ENCODE data around the gene FIG4. TPM values are rescaled to one million over a fixed set of nuclear protein-coding genes. Genes with fewer than 3 reads are reported as not detected.

Gene FIG4
- total and polyA plus RNA-seq, 2 of the 13 experiments (the other 11 are each of a cell fraction or from before 2014, with no cell fraction given): 5.5 to 7.9 TPM

GRCh38 chr6:109705258-109705657 lies 14.2 kb downstream of the FIG4 start (continued):
- TF ChIP-seq SNAPC2 (CRISPR knock-in tag; IDR thresholded peaks at IDR 0.05): no peak
- no peak for TF ChIP-seq ZBTB34 (CRISPR knock-in tag; IDR thresholded peaks at IDR 0.05)
- TF ChIP-seq ZNF761 (CRISPR knock-in tag; conservative IDR thresholded peaks at IDR 0.05): no peak
- TF ChIP-seq HBP1 (CRISPR knock-in tag; IDR thresholded peaks at IDR 0.05; ENCODE audit: low read depth): no peak
- no peak for TF ChIP-seq HHEX (CRISPR knock-in tag; IDR thresholded peaks at IDR 0.05)
- TF ChIP-seq ZNF251 (CRISPR knock-in tag; IDR thresholded peaks at IDR 0.05): no peak
- peak; percentile 34 for TF ChIP-seq TEAD3 (CRISPR knock-in tag; optimal IDR thresholded peaks at IDR 0.05; ENCODE audit: borderline replicate concordance)
- no peak for TF ChIP-seq ZNF607 (CRISPR knock-in tag; IDR thresholded peaks at IDR 0.05; ENCODE audit: borderline replicate concordance)
- TF ChIP-seq ZBTB4 (CRISPR knock-in tag; IDR thresholded peaks at IDR 0.05; ENCODE audit: borderline replicate concordance): no peak
- TF ChIP-seq MNT (IDR thresholded peaks at IDR 0.05): no peak
- TF ChIP-seq PHF21A (CRISPR knock-in tag; IDR thresholded peaks at IDR 0.05): no peak
- no peak for TF ChIP-seq PRMT3 (CRISPR knock-in tag; IDR thresholded peaks at IDR 0.05; ENCODE audit: borderline replicate concordance, low read depth)
- no peak for TF ChIP-seq TBP (CRISPR knock-in tag; IDR thresholded peaks at IDR 0.05)
- no peak for TF ChIP-seq NFKB2 (CRISPR knock-in tag; IDR thresholded peaks at IDR 0.05; ENCODE audit: borderline replicate concordance)
- TF ChIP-seq THAP7 (CRISPR knock-in tag; IDR thresholded peaks at IDR 0.05): no peak
- no peak for TF ChIP-seq HOXA7 (CRISPR knock-in tag; IDR thresholded peaks at IDR 0.05)
- TF ChIP-seq ZNF749 (CRISPR knock-in tag; IDR thresholded peaks at IDR 0.05; ENCODE audit: borderline replicate concordance): no peak
- no peak for TF ChIP-seq ZNF709 (CRISPR knock-in tag; IDR thresholded peaks at IDR 0.05)
- TF ChIP-seq CENPX (CRISPR knock-in tag; IDR thresholded peaks at IDR 0.05): no peak
- TF ChIP-seq DBP (CRISPR knock-in tag; IDR thresholded peaks at IDR 0.05; ENCODE audit: not compliant biosample characterization): no peak
- TF ChIP-seq ZNF563 (CRISPR knock-in tag; IDR thresholded peaks at IDR 0.05): no peak
- TF ChIP-seq HNF4G (IDR thresholded peaks at IDR 0.05; ENCODE audit: borderline replicate concordance, low read depth, low read length): no peak
- no peak for TF ChIP-seq HNF4G (CRISPR knock-in tag; IDR thresholded peaks at IDR 0.05; ENCODE audit: borderline replicate concordance, low read depth)

All from HepG2 (cell line).